Epidermal melanocyte (primary cell): Measurements from ENCODE around the gene ERRFI1.
"Not testable (repeated sequence)": the region's sequence is repeated elsewhere in the genome, so short reads cannot be mapped to it uniquely, and the experiment has no call there.

Source experiments
- DNase-seq: peaks from one replicate; pipeline ENCODE4 v3.0.0; 2011; ENCODE audit warnings: low spot score; ENCODE audit not compliant: insufficient read length

The ERRFI1 gene

GRCh38 chr1:8026153-8026975 lies at the start of gene ERRFI1:
ERRFI1 (minus strand) TSS chr1:8026309; CDS start chr1:8015619, 10,690 bp downstream.
- DNase-seq, result peak; percentile 76

DNA sequence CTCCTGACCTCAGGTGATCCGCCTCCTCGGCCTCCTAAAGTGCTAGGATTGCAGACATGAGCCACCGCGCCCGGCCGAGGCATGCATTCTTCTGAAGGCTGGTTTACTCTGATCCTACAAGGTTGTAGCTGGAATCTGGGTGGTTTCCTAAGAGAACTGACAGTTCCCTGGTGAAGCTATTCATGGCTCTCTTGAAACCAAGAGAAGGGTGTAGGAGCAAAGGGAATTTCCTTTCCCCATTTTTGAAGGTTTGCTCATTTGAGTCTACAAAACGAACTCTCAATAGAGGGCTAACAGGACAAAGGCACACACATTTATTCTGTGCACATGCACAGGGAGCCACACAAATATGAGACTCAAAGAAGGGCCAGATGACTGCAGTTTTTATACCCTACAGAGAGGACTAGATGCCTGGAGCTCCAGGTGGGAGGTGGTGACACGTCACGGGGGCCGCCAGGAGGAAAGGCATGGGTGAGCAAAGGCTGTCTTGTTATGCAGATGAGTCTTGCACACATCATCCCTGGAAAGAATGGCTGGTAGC lies 49.5 kb upstream of the ERRFI1 start:
- no peak for DNase-seq

GRCh38 chr1:8073112-8073855 lies 47.2 kb upstream of the ERRFI1 start:
- no peak for DNase-seq

GRCh38 chr1:8070381-8070811 lies 44.3 kb upstream of the ERRFI1 start:
- no peak for DNase-seq

- DNase-seq, result not testable (repeated sequence)
Observed at GRCh38 chr1:8069614-8070320, 43.7 kb upstream of the ERRFI1 start.

DNA sequence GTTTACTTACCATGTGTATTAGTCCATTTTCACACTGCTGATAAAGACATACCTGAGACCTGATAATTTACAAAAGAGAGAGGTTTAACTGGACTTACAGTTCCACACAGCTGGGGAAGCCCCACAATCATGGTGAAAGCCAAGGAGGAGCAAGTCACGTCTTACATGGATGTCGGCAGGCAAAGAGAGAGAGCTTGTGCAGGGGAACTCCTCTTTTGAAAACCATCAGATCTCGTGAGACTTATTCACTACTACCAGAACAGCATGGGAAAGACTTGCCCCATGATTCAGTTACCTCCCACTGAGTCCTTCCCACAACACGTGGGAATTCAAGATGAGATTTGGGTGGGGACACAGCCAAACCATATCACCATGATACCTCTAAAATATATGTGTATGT lies 39.3 kb upstream of the ERRFI1 start:
- DNase-seq, result no peak

DNA sequence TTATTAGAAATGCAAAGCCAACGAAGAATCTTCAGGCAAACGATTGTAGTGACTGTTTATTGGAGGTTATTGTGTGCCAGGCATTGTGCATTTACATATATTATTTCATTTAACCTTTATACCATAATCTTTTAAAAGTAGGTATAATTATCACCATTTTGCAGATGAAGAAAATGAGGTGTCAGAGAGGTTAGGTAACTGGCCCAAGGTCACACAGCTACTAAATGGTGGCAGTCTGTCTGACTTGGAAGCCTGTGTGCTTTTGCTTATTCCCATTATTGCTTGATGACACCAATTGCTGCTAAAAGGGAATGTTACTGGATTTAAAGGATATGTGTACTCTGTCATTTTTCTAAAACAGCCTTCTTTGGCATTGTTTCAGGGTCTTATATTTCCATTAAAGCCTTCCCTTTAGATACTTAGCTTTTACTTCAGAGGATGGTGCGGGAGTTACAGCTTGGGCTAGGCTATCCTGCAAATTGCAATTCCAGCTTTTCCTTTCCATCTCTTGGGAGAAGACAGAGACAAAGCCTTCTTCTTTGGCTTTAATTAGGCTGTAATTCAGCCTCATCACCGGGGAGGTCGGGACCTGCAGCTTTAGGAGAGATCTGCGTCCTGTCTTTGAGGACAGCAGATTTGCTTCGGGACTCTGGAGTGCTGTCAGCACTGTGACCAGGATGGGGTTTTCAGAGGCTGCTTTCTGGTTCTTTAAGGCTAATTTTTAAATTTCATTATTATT lies 37.4 kb upstream of the ERRFI1 start:
- DNase-seq, result no peak

GRCh38 chr1:8062861-8063260 lies 36.8 kb upstream of the ERRFI1 start:
- no peak for DNase-seq

- no peak for DNase-seq
Observed at GRCh38 chr1:8061673-8062386, 35.7 kb upstream of the ERRFI1 start.

DNA sequence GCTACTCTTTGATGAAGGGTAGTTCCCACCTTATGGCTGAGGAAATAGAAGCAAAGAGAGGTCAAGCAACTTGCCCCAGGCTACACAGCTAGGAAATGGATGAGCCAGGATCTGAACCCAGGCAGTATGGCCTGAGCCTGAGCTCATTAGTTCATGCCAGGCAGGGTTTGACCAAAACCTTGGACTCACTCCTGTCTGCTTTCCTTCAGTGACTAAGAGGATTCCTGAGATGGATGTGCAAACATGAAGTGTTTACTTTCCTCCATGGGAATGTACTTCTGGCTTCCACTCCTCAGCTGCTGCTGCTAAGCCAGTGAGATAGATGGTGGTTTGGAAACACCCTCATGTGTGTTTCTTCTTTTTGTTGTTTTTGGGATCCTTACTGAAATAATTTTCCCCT lies 35.1 kb upstream of the ERRFI1 start:
- peak; percentile 59 for DNase-seq

DNA sequence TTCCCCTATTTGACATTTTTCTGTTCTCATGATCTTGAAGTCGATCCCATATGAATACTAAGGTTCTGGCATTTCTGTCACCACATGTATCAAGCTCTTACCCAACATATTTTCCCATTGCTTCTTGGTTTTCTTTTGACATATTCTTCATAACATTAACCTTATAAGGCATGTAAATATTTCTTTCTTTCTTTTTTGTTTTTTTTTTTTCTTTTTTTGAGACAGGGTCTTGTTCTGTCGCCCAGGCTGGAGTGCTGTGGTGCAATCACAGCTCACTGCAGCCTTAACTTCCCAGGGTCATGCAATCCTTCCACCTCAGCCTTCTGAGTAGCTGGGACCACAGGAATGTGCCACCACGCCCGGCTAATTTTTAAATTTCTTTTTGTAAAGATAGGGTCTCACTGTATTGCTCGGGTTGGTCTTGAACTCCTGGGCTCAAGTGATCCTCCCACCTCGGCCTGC lies 33.1 kb upstream of the ERRFI1 start:
- no peak for DNase-seq

- DNase-seq, result not testable (repeated sequence)
Observed at GRCh38 chr1:8057779-8058178, 31.7 kb upstream of the ERRFI1 start.

DNA sequence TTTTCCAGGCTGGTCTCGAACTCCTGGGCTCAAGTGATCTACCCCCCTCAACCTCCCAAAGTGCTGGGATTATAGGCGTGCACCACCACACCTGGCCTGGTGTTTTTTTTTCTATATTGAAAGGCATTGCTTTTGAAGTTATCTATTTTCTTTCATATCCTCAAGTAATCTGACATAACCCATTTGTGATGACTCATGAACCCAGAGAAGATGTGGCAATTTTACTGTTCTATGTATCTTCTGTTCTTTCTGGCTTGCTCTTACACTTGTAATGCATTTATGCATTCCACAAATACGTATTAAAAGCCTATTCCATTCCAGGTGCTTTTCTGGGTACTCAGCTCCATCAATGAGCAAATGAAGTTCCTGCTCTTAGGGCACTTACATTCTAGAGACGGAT lies 29.9 kb upstream of the ERRFI1 start:
- no peak for DNase-seq

- DNase-seq, result no peak
Observed at GRCh38 chr1:8053878-8054567, 27.9 kb upstream of the ERRFI1 start.

- DNase-seq, result no peak
Observed at GRCh38 chr1:8051650-8052049, 25.5 kb upstream of the ERRFI1 start.

DNA sequence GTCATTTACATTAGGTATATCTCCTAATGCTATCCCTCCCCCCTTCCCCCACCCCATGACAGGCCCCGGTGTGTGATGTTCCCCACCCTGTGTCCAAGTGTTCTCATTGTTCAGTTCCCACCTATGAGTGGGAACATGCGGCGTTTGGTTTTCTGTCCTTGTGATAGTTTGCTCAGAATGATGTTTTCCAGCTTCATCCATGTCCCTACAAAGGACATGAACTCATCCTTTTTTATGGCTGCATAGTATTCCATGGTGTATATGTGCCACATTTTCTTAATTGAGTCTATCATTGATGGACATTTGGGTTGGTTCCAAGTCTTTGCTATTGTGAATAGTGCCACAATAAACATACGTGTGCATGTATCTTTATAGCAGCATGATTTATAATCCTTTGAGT lies 23.1 kb upstream of the ERRFI1 start:
- not testable (repeated sequence) for DNase-seq

DNA sequence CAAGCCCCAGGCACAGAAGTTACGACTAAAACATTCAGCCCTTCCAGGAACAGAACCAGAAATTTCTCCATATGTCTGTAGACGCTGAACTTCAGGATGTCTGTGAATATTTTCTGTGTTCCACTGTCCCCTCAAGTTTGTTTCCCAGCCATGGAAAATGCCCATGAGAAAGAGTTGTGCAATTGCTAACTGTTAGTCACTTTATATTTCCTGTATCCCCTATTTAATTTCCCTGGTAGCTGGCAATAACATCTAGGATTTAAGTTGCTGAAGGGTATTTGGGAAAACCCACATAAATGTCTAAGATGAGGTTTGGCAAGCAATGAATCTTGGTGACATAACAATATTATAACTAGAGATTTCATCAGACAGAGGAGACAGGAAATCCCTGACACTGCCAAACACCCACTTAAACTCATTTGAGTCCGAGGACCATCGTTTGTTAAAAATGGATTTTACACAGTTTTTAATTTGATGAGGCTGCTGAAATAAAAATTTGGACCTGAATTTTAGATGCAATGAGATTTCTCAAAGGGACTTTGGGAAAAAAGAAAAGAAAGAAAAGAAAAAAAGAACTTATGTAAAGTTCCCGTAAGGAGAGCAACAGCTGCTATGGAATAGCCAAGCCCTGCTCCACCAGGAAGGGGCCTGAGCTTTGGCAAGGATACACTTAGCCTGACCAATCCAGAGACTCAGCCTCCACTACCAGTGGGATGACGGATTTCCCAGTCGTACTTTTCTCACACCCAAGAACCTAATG lies 21.8 kb upstream of the ERRFI1 start:
- DNase-seq, result no peak

DNA sequence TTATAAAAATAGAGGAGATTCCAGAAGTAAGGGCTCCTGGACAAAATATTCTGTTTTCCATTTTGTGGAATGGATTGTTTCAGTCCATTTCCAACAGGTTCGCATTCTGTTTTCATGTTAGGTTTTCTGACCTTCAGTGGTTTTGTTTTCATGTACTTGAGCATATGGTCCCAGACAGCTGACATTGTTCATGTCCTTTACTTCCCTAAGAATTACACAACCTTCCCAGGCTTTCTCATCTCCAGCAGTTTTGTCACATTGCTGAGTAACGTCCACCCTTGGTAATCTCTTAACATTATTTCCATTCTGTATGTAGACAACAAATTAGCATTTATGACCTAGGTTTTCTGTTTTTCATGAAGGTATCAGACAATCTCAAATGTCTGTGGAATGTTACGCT lies 21.0 kb upstream of the ERRFI1 start:
- DNase-seq, result no peak

DNA sequence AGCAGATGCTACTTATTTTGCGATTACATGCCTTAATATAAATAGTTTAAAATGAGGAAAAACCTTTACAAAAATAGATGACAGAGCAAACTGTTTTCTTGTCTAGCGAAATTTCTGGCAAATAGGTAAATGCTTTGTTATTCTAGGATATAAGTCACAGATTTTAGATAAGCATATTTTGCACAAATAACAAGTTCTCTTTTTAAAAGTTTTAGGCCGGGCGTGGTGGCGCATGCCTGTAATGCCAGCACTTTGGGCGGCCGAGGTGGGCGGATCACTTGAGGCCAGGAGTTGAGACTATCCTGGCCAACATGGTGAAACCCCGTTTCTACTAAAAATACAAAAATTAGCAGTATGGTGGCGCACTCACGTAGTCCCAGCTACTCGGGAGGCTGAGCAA lies 20.3 kb upstream of the ERRFI1 start:
- DNase-seq, result no peak
